Fibroblast of skin of scalp (primary cell): ENCODE results near the gene EXOC1.

Experiments used
- DNase-seq: peaks from one replicate; pipeline ENCODE4 v3.0.0-alpha.2; 2013

EXOC1 gene

GRCh38 chr4:55851885-55852284 lies 1.6 kb upstream of the EXOC1 start:
- DNase-seq: no peak

DNA sequence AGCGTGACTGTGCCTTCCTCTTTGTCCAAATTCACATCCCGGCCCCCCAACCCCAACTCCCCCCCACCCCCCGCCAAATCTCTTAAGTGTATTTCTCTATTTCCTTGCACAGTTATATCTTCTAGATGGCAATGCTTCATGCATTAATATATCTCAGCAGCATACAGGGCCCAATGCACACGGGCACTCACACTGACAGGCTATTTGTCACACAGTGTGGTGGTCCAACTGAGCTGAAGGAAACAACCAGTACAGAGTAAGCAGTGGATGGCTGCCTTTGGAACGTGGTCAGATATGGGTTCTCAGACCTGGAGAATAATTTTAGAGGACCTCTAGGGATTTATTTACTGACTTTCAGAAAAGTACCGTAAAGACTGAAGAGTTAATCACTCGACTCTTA lies 681 bp downstream of the EXOC1 start:
- no peak for DNase-seq

- DNase-seq: no peak
These were observed 4.1 kb downstream of the EXOC1 start for GRCh38 chr4:55857586-55857985.

- DNase-seq: no peak
These were observed 6.3 kb downstream of the EXOC1 start for GRCh38 chr4:55859711-55860110.

DNA sequence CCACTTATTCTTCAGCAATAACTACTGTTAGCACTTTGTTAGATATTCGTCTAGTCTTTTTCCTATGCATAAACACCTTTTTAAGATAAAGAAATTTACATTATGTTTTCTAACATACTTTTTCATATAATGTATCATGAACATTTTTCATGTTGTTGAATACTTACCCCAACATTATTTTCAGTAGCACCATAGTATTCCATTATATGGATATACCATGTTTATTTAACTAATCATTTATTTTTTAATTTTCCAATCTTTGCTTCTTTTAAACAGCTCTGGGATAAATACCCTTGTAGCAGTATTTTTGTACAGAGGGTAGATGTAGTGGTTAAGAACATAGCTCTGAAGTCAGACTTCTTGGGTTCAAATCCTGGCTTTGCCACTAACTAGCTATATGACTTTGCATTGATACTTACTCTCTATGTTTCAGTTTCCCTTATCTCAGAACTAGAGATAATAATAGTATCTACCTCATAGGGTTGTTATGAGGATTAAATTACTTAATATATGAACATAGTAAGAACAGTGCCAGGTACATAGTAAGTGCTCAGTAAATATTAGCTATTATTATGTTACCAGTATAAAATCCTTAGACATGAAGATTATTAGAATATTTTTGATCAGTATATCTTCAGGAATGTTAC lies 11.3 kb downstream of the EXOC1 start:
- no peak for DNase-seq

GRCh38 chr4:55865228-55865806 lies 11.9 kb downstream of the EXOC1 start:
- peak; percentile 66 for DNase-seq

GRCh38 chr4:55866290-55866907 lies 13.0 kb downstream of the EXOC1 start:
- peak; percentile 90 for DNase-seq

- DNase-seq: peak; percentile 70
These were observed 13.6 kb downstream of the EXOC1 start for GRCh38 chr4:55866973-55867574.

- peak; percentile 18 for DNase-seq
These were observed 15.2 kb downstream of the EXOC1 start for GRCh38 chr4:55868581-55869090.

DNA sequence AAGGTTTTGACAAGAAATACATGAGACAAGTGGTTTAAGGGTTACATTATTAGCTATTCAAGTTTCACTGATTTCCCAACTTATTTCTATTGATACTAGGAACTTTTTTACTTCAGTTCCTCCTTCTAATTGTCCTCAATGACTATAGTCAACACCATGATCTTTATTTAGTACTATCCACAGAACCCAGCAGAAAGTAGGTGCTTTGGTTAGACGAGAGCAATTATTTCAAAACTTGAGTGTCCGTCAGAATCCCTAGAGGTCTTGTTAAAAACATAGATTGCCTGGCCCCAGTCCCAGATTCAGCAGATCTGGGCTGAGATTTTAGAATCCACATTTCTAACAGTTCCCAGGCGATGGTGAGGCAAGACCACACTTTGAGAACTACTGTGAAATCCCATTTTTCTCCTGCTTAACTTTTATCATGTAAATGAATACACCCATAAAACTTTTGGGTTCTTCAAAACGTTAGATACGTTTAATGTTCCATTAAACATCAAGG lies 17.9 kb downstream of the EXOC1 start:
- no peak for DNase-seq

- no peak for DNase-seq
These were observed 21.4 kb downstream of the EXOC1 start for GRCh38 chr4:55874831-55875230.

- DNase-seq: no peak
These were observed 22.9 kb downstream of the EXOC1 start for GRCh38 chr4:55876387-55876786.

DNA sequence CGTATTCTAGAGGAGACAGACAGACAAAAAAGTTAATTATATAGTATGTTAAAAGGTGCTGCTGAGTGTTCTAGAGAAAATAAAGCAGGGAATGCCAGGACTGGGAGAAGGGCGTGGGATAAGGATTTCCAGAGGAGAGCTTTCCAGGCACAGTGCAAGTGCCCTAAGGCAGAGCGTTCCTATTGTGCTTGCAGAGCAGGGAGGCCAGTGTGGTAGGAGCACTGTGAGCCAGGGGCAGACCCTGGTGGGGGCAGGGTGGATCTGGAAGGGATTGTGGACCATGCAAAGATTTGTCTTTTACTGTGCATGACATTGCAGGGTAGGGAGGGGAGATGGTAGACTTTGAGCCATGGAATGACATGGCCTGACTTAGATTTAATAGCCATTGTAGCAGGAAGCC lies 25.8 kb downstream of the EXOC1 start:
- no peak for DNase-seq

DNA sequence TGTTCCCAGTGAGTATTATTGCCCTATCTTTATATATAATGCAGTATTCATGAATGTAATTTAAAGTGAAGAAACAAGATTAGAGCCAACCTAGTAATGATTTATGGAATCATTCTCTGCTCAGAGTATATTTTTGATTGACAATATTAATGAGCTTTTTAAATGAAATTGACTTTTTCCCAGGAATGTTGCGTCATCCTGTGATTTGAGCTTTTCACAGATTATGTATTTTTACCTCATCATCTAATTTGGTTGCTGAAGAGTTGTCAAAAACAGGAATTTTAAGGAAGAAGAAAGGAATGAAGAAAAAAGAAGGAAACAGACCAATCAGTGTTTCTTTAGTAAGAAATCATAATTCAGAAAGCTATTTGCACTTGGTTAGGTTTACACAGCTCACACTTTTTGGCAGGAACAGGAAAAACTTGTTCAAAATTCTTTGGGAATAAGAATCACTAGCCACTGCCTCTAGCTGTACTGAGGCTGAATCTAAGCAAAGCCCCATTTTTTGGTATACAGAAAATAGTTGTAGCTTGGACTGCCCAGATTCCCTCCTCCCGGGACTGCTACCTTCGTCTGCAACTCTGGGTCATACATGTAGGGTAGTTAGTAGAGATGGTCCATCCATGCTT lies 27.3 kb downstream of the EXOC1 start:
- no peak for DNase-seq

- DNase-seq: no peak
These were observed 30.8 kb downstream of the EXOC1 start for GRCh38 chr4:55884093-55884850.

DNA sequence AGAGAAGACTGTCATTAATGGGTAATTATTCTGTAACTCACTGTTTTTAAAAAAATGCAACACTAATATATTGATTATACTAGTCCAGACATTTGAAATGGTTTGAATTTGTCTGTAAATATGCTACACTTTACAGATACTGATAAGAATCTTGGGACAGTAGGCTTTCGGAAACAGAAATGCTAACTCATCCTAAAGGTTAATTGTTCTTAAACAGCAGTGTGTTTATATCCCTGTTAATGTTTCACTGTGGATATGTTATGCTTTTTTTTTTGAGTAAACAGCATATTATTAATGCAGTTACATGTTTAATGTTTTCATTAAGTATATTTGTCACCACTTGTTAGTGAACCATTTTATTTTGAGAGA lies 31.4 kb downstream of the EXOC1 start:
- DNase-seq: no peak

DNA sequence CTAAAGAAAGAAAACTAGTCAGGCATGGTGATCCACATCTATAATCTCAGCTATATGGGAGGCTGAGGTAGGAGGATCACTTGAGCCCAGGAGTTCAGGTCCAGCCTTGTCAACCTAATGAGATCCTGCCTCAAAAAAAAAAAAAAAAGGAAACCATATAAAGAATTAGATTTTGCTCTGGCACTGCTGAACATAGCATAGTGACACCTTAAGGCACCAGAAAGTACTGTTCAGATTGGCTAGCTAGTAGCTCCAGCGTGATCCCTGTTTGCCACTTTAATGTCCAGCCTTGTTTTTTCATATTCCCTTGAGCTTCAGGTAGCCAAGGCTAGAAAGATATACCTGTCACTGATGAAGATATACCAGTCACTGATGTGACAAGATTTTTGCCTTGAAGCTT lies 34.1 kb downstream of the EXOC1 start:
- no peak for DNase-seq

- no peak for DNase-seq
These were observed 38.7 kb downstream of the EXOC1 start for GRCh38 chr4:55892156-55892555.

DNA sequence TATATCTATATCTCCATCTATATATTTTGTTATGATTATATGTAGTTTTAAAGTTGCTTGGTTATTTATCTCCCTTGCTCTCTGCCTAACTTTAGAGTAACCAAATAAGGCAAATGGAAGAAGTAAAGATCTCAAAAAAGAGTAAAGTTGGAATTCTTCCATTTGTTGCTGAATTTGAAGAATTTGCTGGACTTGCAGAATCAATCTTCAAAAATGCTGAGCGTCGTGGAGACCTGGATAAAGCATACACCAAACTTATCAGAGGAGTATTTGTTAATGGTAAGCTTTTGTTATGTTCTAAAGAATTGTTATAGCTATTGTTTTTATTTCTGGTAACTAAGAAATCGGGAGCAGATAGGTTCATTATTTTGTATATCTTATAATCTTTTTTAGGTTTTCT lies 43.2 kb downstream of the EXOC1 start:
- DNase-seq: peak; percentile 26

GRCh38 chr4:55902677-55903076 lies 49.2 kb downstream of the EXOC1 start:
- DNase-seq: no peak

DNA sequence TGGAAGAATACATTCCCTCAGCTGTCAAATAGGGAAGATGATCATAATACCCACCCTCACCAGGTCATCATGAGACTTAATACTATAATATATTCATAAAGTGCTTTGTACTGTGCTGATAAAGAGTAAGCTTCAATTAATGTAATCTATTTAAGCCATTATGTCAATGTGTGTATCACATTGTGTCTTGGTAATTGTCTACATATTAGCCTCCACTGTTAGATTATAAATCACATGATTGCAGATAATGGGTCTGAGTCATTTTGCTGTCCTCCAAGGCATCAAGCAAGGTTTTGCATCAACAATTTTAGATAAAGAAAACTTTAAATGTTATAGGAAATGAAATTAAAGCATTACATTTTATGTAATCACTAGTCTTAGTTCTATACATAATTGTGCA lies 50.1 kb downstream of the EXOC1 start:
- DNase-seq: no peak

- DNase-seq: no peak
These were observed 51.1 kb downstream of the EXOC1 start for GRCh38 chr4:55904576-55904975.
